Panc1 (cell line): ENCODE data around the gene COASY. TPM values are rescaled to one million over a fixed set of nuclear protein-coding genes. Genes with fewer than 3 reads are reported as not detected.

Experiments used
- ATAC-seq: fragments of 200-7000 bp; cut with Tn5 transposase; 2 replicates; pipeline ENCODE4 v1.9.1; 2020; ENCODE audit warnings: mild to moderate bottlenecking, moderate library complexity
- BruUV-seq: library from RNA; stranded (reverse); fragments of 400-500 nt; replicated peaks from 2 replicates; lab custom pipeline; 2021; lab: Mats Ljungman, UMichigan
- CTCF ChIA-PET: fragments of 300-600 bp; sonication (Branson Sonifier 250); formaldehyde crosslinking; loops from one replicate; lab custom pipeline; 2022; ENCODE audit warnings: antibody characterized with exemption; lab: Charles Lee
- POLR2A ChIA-PET: fragments of 300-600 bp; sonication (Branson Sonifier 250); formaldehyde crosslinking; loops from one replicate; lab custom pipeline; 2022; ENCODE audit warnings: antibody characterized with exemption; lab: Charles Lee
- DNase-seq: peaks from one replicate; pipeline ENCODE4 v3.0.0-alpha.2; 2010; ENCODE audit warnings: low read depth, low spot score
- H3K27ac ChIP-seq: 2 replicates; pipeline ENCODE4 v1.5.1; 2011; ENCODE audit warnings: mild to moderate bottlenecking, low read length, inconsistent platforms
- H3K27me3 ChIP-seq: fragments of 200-500 bp; sonication (Bioruptor generic); 2 replicates; pipeline ENCODE4 v1.6.0; 2014; ENCODE audit warnings: low read length, inconsistent platforms; ENCODE audit not compliant: control insufficient read depth, insufficient read depth
- H3K36me3 ChIP-seq: fragments of 200-500 bp; sonication (Bioruptor generic); 2 replicates; pipeline ENCODE4 v1.5.1; 2014; ENCODE audit warnings: inconsistent platforms, mild to moderate bottlenecking, low read length, moderate library complexity; ENCODE audit not compliant: control insufficient read depth, insufficient read depth
- H3K4me1 ChIP-seq: 2 replicates; pipeline ENCODE4 v1.5.1; 2011; ENCODE audit warnings: inconsistent platforms, mild to moderate bottlenecking, low read length, moderate library complexity; ENCODE audit not compliant: control insufficient read depth, insufficient read depth
- H3K4me3 ChIP-seq, 2 experiments: 2 replicates each; pipeline ENCODE4 v1.5.1; 2011 to 2012; ENCODE audit warnings: low read depth in 2 of 2, low read length in 2 of 2, mild to moderate bottlenecking in 2 of 2, inconsistent platforms in 1 of 2, moderate library complexity in 1 of 2
- H3K9me3 ChIP-seq: fragments of 200-500 bp; sonication (Bioruptor generic); 2 replicates; pipeline ENCODE4 v1.5.1; 2014; ENCODE audit warnings: low read depth, mild to moderate bottlenecking, inconsistent platforms, low read length, moderate library complexity; ENCODE audit not compliant: control insufficient read depth, insufficient read depth
- POLR2AphosphoS5 ChIP-seq: IDR thresholded peaks from 2 replicates; pipeline ENCODE4 v1.6.1; 2012; ENCODE audit warnings: mild to moderate bottlenecking, low read depth, low read length, moderate library complexity
- SIN3A ChIP-seq: IDR thresholded peaks from 2 replicates; pipeline ENCODE4 v1.6.1; 2012; ENCODE audit warnings: low read depth, mild to moderate bottlenecking, low read length, moderate library complexity, borderline replicate concordance; ENCODE audit not compliant: insufficient read depth
- TCF7L2 ChIP-seq: IDR thresholded peaks from 2 replicates; pipeline ENCODE4 v1.6.1; 2011; ENCODE audit warnings: mild to moderate bottlenecking, low read depth, low read length, inconsistent platforms
- in situ Hi-C: cut with HindIII; loops from 2 replicates; pipeline ENCODE4 v1.10.0; 2016; ENCODE audit warnings: low sequenced_read_pairs, low pct_unique_long_range_greater_than_20kb
- intact Hi-C: fragments of 100-400 bp; cut with micrococcal nuclease; formaldehyde crosslinking; loops from one replicate; pipeline ENCODE4 v1.10.0; 2022; ENCODE audit not compliant: unreplicated experiment
- total RNA-seq: library from RNA; stranded (reverse); gene quantifications from one replicate; pipeline ENCODE4 v1.2.1, GENCODE V29; 2021; ENCODE audit not compliant: unreplicated experiment
- TF ChIP-seq, protein P1 (sequence below): fragments of 450-650 bp; IDR thresholded peaks from 2 replicates; pipeline ENCODE4 v1.5.1; 2017; ENCODE audit warnings: mild to moderate bottlenecking
- TF ChIP-seq, protein P2 (sequence below), 2 experiments: IDR thresholded peaks; 2 replicates each; pipeline ENCODE4 v1.6.1; 2011 to 2012; ENCODE audit warnings: low read depth in 2 of 2, control low read depth in 1 of 2, low read length in 1 of 2, mild to moderate bottlenecking in 1 of 2, moderate library complexity in 1 of 2; ENCODE audit not compliant: insufficient read depth in 1 of 2

COASY gene
- total RNA-seq, 1 experiment from 2014 or later = 76.7 TPM

DNA sequence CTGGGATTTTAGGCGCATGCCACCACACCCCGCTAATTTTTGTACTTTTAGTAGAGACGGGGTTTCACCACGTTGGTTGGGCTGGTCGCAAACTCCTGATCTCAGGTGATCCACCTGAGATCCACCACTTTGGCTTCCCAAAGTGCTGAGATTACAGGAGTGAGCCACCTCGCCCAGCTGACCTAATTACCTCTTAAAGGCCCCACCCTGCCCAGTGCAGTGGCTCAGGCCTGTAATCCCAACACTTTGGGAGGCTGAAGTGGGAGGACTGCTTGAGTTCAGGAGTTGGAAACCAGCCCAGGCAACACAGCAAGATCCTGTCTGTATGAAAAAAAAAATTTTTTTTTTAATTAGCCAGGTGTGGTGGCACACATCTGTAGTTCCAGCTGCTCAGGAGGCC lies 2.9 kb upstream of the COASY start:
- DNase-seq (no peak), ATAC-seq (no peak)
- ChIA-PET CTCF (no interaction called here), POLR2A (no interaction called here)
- intact Hi-C loops = no loop called here
- Histone ChIP-seq H3K9me3 (no peaks in the 10 kb centered on the region), H3K36me3 (peaks cover 3% of the 10 kb centered on the region; the same call in 1 of the 2 replicates), H3K27ac (no peak overlapping the region), H3K27me3 (no peaks in the 10 kb centered on the region), H3K4me1 (peaks cover 19% of the 10 kb centered on the region), H3K4me3 (no peak overlapping the region)
- no TSS peak for BruUV-seq
- TF ChIP-seq, protein P1, sequence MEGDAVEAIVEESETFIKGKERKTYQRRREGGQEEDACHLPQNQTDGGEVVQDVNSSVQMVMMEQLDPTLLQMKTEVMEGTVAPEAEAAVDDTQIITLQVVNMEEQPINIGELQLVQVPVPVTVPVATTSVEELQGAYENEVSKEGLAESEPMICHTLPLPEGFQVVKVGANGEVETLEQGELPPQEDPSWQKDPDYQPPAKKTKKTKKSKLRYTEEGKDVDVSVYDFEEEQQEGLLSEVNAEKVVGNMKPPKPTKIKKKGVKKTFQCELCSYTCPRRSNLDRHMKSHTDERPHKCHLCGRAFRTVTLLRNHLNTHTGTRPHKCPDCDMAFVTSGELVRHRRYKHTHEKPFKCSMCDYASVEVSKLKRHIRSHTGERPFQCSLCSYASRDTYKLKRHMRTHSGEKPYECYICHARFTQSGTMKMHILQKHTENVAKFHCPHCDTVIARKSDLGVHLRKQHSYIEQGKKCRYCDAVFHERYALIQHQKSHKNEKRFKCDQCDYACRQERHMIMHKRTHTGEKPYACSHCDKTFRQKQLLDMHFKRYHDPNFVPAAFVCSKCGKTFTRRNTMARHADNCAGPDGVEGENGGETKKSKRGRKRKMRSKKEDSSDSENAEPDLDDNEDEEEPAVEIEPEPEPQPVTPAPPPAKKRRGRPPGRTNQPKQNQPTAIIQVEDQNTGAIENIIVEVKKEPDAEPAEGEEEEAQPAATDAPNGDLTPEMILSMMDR = no peak
- TF ChIP-seq SIN3A (no peak), POLR2AphosphoS5 (no peak), TCF7L2 (no peak)
- TF ChIP-seq, protein P2, sequence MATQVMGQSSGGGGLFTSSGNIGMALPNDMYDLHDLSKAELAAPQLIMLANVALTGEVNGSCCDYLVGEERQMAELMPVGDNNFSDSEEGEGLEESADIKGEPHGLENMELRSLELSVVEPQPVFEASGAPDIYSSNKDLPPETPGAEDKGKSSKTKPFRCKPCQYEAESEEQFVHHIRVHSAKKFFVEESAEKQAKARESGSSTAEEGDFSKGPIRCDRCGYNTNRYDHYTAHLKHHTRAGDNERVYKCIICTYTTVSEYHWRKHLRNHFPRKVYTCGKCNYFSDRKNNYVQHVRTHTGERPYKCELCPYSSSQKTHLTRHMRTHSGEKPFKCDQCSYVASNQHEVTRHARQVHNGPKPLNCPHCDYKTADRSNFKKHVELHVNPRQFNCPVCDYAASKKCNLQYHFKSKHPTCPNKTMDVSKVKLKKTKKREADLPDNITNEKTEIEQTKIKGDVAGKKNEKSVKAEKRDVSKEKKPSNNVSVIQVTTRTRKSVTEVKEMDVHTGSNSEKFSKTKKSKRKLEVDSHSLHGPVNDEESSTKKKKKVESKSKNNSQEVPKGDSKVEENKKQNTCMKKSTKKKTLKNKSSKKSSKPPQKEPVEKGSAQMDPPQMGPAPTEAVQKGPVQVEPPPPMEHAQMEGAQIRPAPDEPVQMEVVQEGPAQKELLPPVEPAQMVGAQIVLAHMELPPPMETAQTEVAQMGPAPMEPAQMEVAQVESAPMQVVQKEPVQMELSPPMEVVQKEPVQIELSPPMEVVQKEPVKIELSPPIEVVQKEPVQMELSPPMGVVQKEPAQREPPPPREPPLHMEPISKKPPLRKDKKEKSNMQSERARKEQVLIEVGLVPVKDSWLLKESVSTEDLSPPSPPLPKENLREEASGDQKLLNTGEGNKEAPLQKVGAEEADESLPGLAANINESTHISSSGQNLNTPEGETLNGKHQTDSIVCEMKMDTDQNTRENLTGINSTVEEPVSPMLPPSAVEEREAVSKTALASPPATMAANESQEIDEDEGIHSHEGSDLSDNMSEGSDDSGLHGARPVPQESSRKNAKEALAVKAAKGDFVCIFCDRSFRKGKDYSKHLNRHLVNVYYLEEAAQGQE (IDR thresholded peaks at IDR 0.05; ENCODE audit: insufficient read depth in 1 of 2, low read depth in 2 of 2, low read length in 1 of 2) = no peak
- in situ Hi-C loops = no loop called here

DNA sequence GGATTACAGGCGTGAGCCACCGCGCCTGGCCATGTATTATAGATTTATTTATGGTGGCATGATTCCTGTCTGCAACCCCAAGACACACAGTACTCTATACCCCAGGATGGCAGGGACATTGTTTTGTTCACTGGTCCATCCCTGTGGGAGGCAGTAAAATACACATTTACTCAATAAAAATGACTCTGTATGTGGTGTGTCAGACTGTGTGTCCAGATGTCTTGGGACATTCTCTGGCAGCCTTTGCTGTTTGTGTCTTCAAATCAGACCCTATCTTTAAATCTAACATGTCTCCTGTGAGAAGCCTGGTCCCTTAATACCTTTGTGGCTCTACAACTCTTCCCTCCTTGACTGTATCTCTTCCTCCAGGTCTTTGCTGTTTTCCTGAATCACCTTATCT lies 1.7 kb upstream of the COASY start:
- in situ Hi-C loops (no loop called here), intact Hi-C loops (no loop called here)
- DNase-seq (no peak), ATAC-seq (no peak)
- TF ChIP-seq, protein P1 = no peak
- TF ChIP-seq, protein P2 (IDR thresholded peaks at IDR 0.05; ENCODE audit: insufficient read depth in 1 of 2, low read depth in 2 of 2, low read length in 1 of 2) = no peak
- TF ChIP-seq POLR2AphosphoS5 (no peak), SIN3A (no peak), TCF7L2 (no peak)
- Histone ChIP-seq H3K36me3 (peaks cover 7% of the 10 kb centered on the region), H3K27ac (no peak overlapping the region), H3K4me1 (peaks cover 23% of the 10 kb centered on the region), H3K4me3 (no peak overlapping the region), H3K27me3 (no peaks in the 10 kb centered on the region), H3K9me3 (no peaks in the 10 kb centered on the region)
- BruUV-seq = no TSS peak
- ChIA-PET CTCF (no interaction called here), POLR2A (no interaction called here)
